ENCODE measurements around the gene ADAMTS20. TPM values are rescaled to one million over a fixed set of nuclear protein-coding genes. Genes with fewer than 3 reads are reported as not detected.
"Not testable (repeated sequence)": the region's sequence is repeated elsewhere in the genome, so short reads cannot be mapped to it uniquely, and the experiment has no call there.

The ADAMTS20 gene
- total RNA-seq, 4 donors from 2014 or later: not detected

GRCh38 chr12:43550831-43551271 is 1.2 kb downstream of the ADAMTS20 start:
- WGBS, 2 donors (ENCODE audit: low coverage in 1 of 2): no CpG with 5 or more reads among the region's 31 CpGs
- H3K27ac ChIP-seq: no peak overlapping the region

GRCh38 chr12:43544703-43545102 is 7.3 kb downstream of the ADAMTS20 start:
- Histone ChIP-seq H3K27me3 (no peaks in the 10 kb centered on the region), H3K36me3 (no peaks in the 10 kb centered on the region), H3K4me3 (no peak overlapping the region), H3K27ac (no peak overlapping the region), H3K4me1 (no peaks in the 10 kb centered on the region), H3K9me3 (no peaks in the 10 kb centered on the region)
- 60 to 100% methylated on average over 2 of the region's 3 CpGs for WGBS, 2 donors (ENCODE audit: low coverage in 1 of 2)
- no peak for TF ChIP-seq EP300 (IDR thresholded peaks at IDR 0.05)
- no peak for ATAC-seq

More at GRCh38 chr12:43550831-43551271, 1.2 kb downstream of the ADAMTS20 start:
- Histone ChIP-seq H3K4me3 (no peak overlapping the region), H3K27me3 (peaks cover 40% of the 10 kb centered on the region), H3K36me3 (no peaks in the 10 kb centered on the region), H3K9me3 (peaks cover 0 to 6% (median 0%) of the 10 kb centered on the region in 3 donors), H3K4me1 (peaks cover 0 to 12% (median 0%) of the 10 kb centered on the region in 3 donors)
- no peak for ATAC-seq
- TF ChIP-seq POLR2A (IDR thresholded peaks at IDR 0.05) (no peak), POLR2AphosphoS5 (IDR thresholded peaks at IDR 0.05) (no peak), CTCF (IDR thresholded peaks at IDR 0.05) (no peak), EP300 (IDR thresholded peaks at IDR 0.05) (no peak)

GRCh38 chr12:43540470-43540869 is 11.5 kb downstream of the ADAMTS20 start:
- ATAC-seq: no peak
- Histone ChIP-seq H3K4me3 (no peak overlapping the region), H3K27me3 (no peaks in the 10 kb centered on the region), H3K4me1 (no peaks in the 10 kb centered on the region), H3K27ac (no peak overlapping the region), H3K36me3 (no peaks in the 10 kb centered on the region), H3K9me3 (no peaks in the 10 kb centered on the region)
- TF ChIP-seq CTCF (IDR thresholded peaks at IDR 0.05): no peak

GRCh38 chr12:43537675-43538074 is 14.3 kb downstream of the ADAMTS20 start:
- H3K4me1 ChIP-seq, H3K27me3 ChIP-seq, ATAC-seq, H3K36me3 ChIP-seq, H3K27ac ChIP-seq, H3K4me3 ChIP-seq, H3K9me3 ChIP-seq: not testable (repeated sequence)

DNA sequence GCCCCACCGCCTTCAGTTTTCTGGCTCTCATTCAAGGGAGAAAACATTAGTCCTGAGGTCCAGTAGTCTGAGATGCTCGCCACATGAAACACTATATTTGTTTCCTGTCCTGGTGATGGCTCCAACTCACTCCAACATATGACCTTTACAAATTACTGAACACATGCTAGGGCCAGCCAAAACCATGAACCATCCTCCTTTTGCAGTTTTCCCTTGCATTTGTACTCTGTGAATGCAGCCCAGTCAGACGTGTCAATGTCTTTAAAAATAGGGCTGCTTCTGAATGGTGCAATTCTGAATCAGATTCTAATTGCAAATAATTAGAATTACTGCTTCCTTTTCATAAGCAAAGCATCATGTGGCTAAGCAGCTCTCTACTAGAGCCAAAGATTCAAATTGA is 36.0 kb downstream of the ADAMTS20 start:
- TF ChIP-seq POLR2A (IDR thresholded peaks at IDR 0.05) (no peak), CTCF (IDR thresholded peaks at IDR 0.05) (no peak), POLR2AphosphoS5 (IDR thresholded peaks at IDR 0.05) (no peak), EP300 (IDR thresholded peaks at IDR 0.05) (no peak)
- H3K36me3 ChIP-seq: no peaks in the 10 kb centered on the region
- ATAC-seq: no peak
- H3K27ac ChIP-seq: no peak overlapping the region
- WGBS, 2 donors (ENCODE audit: low coverage in 1 of 2): 53% methylated on average over 2 to 3 of the region's 3 CpGs
- no peaks in the 10 kb centered on the region for H3K4me1 ChIP-seq
- H3K27me3 ChIP-seq: no peaks in the 10 kb centered on the region
- no peaks in the 10 kb centered on the region for H3K9me3 ChIP-seq
- H3K4me3 ChIP-seq: no peak overlapping the region

- H3K27me3 ChIP-seq: no peaks in the 10 kb centered on the region
- H3K4me1 ChIP-seq: no peaks in the 10 kb centered on the region
- no peak overlapping the region for H3K4me3 ChIP-seq
- H3K27ac ChIP-seq: no peak overlapping the region
- TF ChIP-seq CTCF (IDR thresholded peaks at IDR 0.05) (peak in 1 of 4 experiments; percentile 41), POLR2AphosphoS5 (IDR thresholded peaks at IDR 0.05) (no peak)
- WGBS, 2 donors (ENCODE audit: low coverage in 1 of 2): 52 to 79% methylated on average over 2 of the region's 2 CpGs
- ATAC-seq: no peak
- H3K36me3 ChIP-seq: no peaks in the 10 kb centered on the region
- H3K9me3 ChIP-seq: no peaks in the 10 kb centered on the region
Measured at GRCh38 chr12:43501703-43502102, 50.3 kb downstream of the ADAMTS20 start.

Measured in gastroesophageal sphincter (tissue), 4 donors.